ENCODE results near the gene NOD2. TPM values are rescaled to one million over a fixed set of nuclear protein-coding genes. Genes with fewer than 3 reads are reported as not detected.

NOD2 gene
- total RNA-seq, 1 experiment from 2014 or later, result 0.07 TPM

DNA sequence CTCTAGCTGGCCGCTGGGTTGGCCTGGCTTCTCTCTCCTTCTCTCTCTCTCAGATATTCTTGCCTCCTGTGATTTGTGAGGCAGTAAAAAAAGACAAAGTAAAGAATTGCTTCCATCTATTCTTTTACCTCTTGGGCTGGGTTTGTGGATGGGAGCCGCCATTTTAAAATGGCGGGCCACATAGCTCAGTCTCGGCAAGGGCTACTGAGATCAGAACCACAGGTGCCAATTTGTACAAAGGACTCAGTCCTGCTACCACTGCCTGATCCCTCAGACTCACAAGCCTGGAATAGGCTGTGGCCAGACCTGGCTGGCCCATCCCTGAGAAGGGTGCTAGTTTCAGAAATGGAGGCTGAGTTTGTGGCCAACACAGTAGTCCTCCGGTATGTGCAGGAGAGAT is 24.1 kb downstream of the NOD2 start:
- Histone ChIP-seq H3K27ac (ENCODE audit: low read length) (no peak overlapping the region), H3K36me3 (ENCODE audit: low read depth, low read length) (no peaks in the 10 kb centered on the region), H3K9ac (ENCODE audit: low read length) (no peak overlapping the region), H3K9me2 (replicated peaks; ENCODE audit: low read length) (no peaks in the 10 kb centered on the region), H2AFZ (ENCODE audit: low read length) (no peak overlapping the region), H3K4me1 (ENCODE audit: insufficient read depth, low read length) (peaks cover 11% of the 10 kb centered on the region), H3K4me3 (ENCODE audit: low read length) (no peak overlapping the region), H3K4me2 (ENCODE audit: low read length) (no peak overlapping the region), H3K9me3 (ENCODE audit: low read length) (no peaks in the 10 kb centered on the region), H3K27me3 (ENCODE audit: low read length) (no peaks in the 10 kb centered on the region), H3K79me2 (ENCODE audit: low read length) (no peaks in the 10 kb centered on the region), H3F3A (ENCODE audit: low read length, unreplicated experiment) (no peaks in the 10 kb centered on the region), H4K20me1 (ENCODE audit: low read length) (no peaks in the 10 kb centered on the region)
- POLR2A ChIA-PET (ENCODE audit: unreplicated experiment), result no interaction called here
- intact Hi-C loops (cut with micrococcal nuclease), result no loop called here
- no peak for DNase-seq
- no peak for ATAC-seq
- no TSS peak for BruUV-seq (replicated peaks)
- CTCF ChIA-PET, result no interaction called here
- TF ChIP-seq EZH2phosphoT487 (IDR thresholded peaks at IDR 0.05; ENCODE audit: borderline replicate concordance, low read length) (no peak), EZH2 (IDR thresholded peaks at IDR 0.05; ENCODE audit: low read length, unreplicated experiment) (no peak)
- TF ChIP-seq, protein P1, sequence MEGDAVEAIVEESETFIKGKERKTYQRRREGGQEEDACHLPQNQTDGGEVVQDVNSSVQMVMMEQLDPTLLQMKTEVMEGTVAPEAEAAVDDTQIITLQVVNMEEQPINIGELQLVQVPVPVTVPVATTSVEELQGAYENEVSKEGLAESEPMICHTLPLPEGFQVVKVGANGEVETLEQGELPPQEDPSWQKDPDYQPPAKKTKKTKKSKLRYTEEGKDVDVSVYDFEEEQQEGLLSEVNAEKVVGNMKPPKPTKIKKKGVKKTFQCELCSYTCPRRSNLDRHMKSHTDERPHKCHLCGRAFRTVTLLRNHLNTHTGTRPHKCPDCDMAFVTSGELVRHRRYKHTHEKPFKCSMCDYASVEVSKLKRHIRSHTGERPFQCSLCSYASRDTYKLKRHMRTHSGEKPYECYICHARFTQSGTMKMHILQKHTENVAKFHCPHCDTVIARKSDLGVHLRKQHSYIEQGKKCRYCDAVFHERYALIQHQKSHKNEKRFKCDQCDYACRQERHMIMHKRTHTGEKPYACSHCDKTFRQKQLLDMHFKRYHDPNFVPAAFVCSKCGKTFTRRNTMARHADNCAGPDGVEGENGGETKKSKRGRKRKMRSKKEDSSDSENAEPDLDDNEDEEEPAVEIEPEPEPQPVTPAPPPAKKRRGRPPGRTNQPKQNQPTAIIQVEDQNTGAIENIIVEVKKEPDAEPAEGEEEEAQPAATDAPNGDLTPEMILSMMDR (conservative IDR thresholded peaks at IDR 0.05; ENCODE audit: low read depth, low read length), result no peak

DNA sequence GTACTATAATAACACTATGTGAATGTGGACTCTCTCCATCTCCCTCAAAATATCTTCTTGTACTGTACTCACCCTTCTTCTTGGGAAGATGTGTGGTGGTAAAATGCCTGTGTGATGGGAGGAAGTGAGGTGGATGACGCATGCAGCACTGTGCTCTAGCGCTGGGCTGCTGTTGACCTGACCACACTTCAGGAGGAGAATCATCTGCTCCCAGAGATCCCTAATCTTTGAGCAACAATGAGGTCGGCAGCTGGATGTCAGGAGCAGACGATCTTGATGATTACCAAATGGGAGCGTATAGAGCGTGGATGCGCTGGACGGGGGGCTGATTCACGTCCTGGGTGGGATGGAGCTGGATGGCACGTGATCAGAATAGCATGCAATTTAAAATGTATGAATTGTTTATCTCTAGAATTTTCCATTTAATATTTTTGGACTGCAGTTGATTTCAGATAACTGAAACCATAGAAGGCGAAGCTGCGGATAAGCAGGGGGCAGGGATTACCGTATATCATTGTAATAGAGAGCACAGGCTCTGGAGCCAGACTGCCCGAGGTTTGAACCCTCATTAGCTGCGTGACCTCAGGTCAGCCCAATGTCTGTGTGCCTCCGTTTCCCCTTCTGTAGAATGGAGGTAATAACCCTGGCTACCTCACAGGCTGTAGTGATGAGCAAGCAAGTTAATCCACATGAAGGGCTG is 24.8 kb downstream of the NOD2 start:
- Histone ChIP-seq H3K36me3 (ENCODE audit: low read depth, low read length) (no peaks in the 10 kb centered on the region), H3K27ac (ENCODE audit: low read length) (no peak overlapping the region), H3K4me3 (ENCODE audit: low read length) (no peak overlapping the region), H3K27me3 (ENCODE audit: low read length) (no peaks in the 10 kb centered on the region), H2AFZ (ENCODE audit: low read length) (no peak overlapping the region), H3K9me3 (ENCODE audit: low read length) (no peaks in the 10 kb centered on the region), H3K79me2 (ENCODE audit: low read length) (no peaks in the 10 kb centered on the region), H3F3A (ENCODE audit: low read length, unreplicated experiment) (no peaks in the 10 kb centered on the region), H3K4me1 (ENCODE audit: insufficient read depth, low read length) (peaks cover 11% of the 10 kb centered on the region), H4K20me1 (ENCODE audit: low read length) (no peaks in the 10 kb centered on the region), H3K9me2 (replicated peaks; ENCODE audit: low read length) (no peaks in the 10 kb centered on the region), H3K9ac (ENCODE audit: low read length) (no peak overlapping the region), H3K4me2 (ENCODE audit: low read length) (no peak overlapping the region)
- no TSS peak for BruUV-seq (replicated peaks)
- no peak for ATAC-seq
- no peak for DNase-seq
- intact Hi-C loops (cut with micrococcal nuclease), result no loop called here
- ChIA-PET POLR2A (ENCODE audit: unreplicated experiment) (no interaction called here), CTCF (no interaction called here)
- TF ChIP-seq, protein P1 (conservative IDR thresholded peaks at IDR 0.05; ENCODE audit: low read depth, low read length), result no peak
- TF ChIP-seq EZH2 (IDR thresholded peaks at IDR 0.05; ENCODE audit: low read length, unreplicated experiment) (no peak), EZH2phosphoT487 (IDR thresholded peaks at IDR 0.05; ENCODE audit: borderline replicate concordance, low read length) (no peak)

DNA sequence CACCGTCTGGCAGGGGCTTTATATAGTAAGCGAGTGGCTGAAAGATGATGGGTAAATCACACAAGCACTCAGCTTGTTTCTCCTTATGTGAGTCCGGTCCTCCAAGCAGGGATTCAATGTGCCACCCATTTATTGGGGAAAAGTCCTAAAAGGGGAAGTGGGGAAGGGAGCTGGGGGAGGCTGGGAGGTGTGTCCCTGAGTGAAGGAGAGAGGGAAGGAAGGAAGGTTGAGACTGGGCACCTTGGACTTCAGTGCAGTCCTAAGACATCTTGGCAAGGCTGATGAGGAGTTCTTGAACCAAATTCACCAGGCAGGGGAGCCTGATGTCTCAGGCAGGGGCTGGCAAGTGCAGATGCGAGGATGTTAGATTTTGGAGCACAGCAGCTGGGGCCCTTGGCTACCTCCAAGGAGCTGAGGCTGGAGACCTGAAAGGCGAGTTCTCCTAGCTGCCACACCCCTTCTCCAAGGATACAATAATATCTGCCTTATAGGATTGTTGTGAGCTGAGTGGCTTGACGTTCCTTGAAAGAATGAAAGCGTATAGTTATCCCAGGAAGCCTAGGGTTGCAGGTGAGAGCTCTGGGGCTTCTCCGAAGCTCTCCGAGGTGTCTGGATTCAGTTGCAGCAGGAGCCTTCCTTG is 25.5 kb downstream of the NOD2 start:
- peak overlapping the region; percentile 61 for H2AFZ ChIP-seq (ENCODE audit: low read length)
- H3F3A ChIP-seq (ENCODE audit: low read length, unreplicated experiment), result no peaks in the 10 kb centered on the region
- H4K20me1 ChIP-seq (ENCODE audit: low read length), result no peaks in the 10 kb centered on the region
- H3K9me2 ChIP-seq (replicated peaks; ENCODE audit: low read length), result no peaks in the 10 kb centered on the region
- CTCF ChIA-PET, result no interaction called here
- TF ChIP-seq, protein P1 (conservative IDR thresholded peaks at IDR 0.05; ENCODE audit: low read depth, low read length), result no peak
- TF ChIP-seq EZH2phosphoT487 (IDR thresholded peaks at IDR 0.05; ENCODE audit: borderline replicate concordance, low read length) (no peak), EZH2 (IDR thresholded peaks at IDR 0.05; ENCODE audit: low read length, unreplicated experiment) (no peak)
- ATAC-seq (peak; percentile 56), DNase-seq (peak; percentile 68)
- H3K4me2 ChIP-seq (ENCODE audit: low read length), result peak overlapping the region; percentile 77
- H3K79me2 ChIP-seq (ENCODE audit: low read length), result no peaks in the 10 kb centered on the region
- no peaks in the 10 kb centered on the region for H3K36me3 ChIP-seq (ENCODE audit: low read depth, low read length)
- POLR2A ChIA-PET (ENCODE audit: unreplicated experiment), result no interaction called here
- no TSS peak for BruUV-seq (replicated peaks)
- no peaks in the 10 kb centered on the region for H3K27me3 ChIP-seq (ENCODE audit: low read length)
- no peak overlapping the region for H3K9ac ChIP-seq (ENCODE audit: low read length)
- intact Hi-C loops (cut with micrococcal nuclease), result no loop called here
- peak overlapping the region; percentile 55 for H3K4me3 ChIP-seq (ENCODE audit: low read length)
- no peaks in the 10 kb centered on the region for H3K9me3 ChIP-seq (ENCODE audit: low read length)
- peaks cover 11% of the 10 kb centered on the region for H3K4me1 ChIP-seq (ENCODE audit: insufficient read depth, low read length)
- H3K27ac ChIP-seq (ENCODE audit: low read length), result no peak overlapping the region

Measured in PC-3 (cell line).